WTC11 (cell line): Measurements from ENCODE around the gene TWIST1. TPM values are rescaled to one million over a fixed set of nuclear protein-coding genes. Genes with fewer than 3 reads are reported as not detected.

Source experiments
- ATAC-seq: fragments of 200-7000 bp; cut with Tn5 transposase; 2 replicates; pipeline ENCODE4 v1.10.0; 2021; ENCODE audit warnings: mild to moderate bottlenecking, moderate library complexity
- CTCF ChIA-PET: fragments of 300-600 bp; sonication (Branson Sonifier 250); formaldehyde crosslinking; loops from one replicate; lab custom pipeline; 2021; ENCODE audit warnings: antibody characterized with exemption; lab: Charles Lee
- POLR2A ChIA-PET: fragments of 350-600 bp; sonication (Branson Sonifier 250); formaldehyde crosslinking; loops from one replicate; lab custom pipeline; 2021; ENCODE audit warnings: antibody characterized with exemption; lab: Charles Lee
- DNase-seq: peaks from one replicate; pipeline ENCODE4 v3.0.0; 2021; ENCODE audit warnings: low spot score
- H3K27ac Mint-ChIP-seq: 2 replicates; pipeline ENCODE4 v1.8.0; 2021; ENCODE audit warnings: mixed read lengths
- H3K27me3 Mint-ChIP-seq: 2 replicates; pipeline ENCODE4 v1.8.0; 2021; ENCODE audit warnings: low read depth, mild to moderate bottlenecking, moderate library complexity, mixed read lengths
- H3K36me3 Mint-ChIP-seq: 2 replicates; pipeline ENCODE4 v1.8.0; 2021; ENCODE audit warnings: mixed read lengths
- H3K4me1 Mint-ChIP-seq: 2 replicates; pipeline ENCODE4 v1.8.0; 2022; ENCODE audit warnings: mixed read lengths
- H3K4me3 Mint-ChIP-seq: 2 replicates; pipeline ENCODE4 v1.8.0; 2021; ENCODE audit warnings: mild to moderate bottlenecking, moderate library complexity, mixed read lengths
- H3K9me3 Mint-ChIP-seq: 2 replicates; pipeline ENCODE4 v1.8.0; 2021; ENCODE audit warnings: mixed read lengths
- EMX1 ChIP-seq: fragments of 250-450 bp; sonication (Bioruptor Pico); IDR thresholded peaks from 2 replicates; pipeline ENCODE4 v1.8.0; 2021; ENCODE audit warnings: mild to moderate bottlenecking
- KAT7 ChIP-seq: sonication (generic); formaldehyde crosslinking; IDR thresholded peaks from 2 replicates; pipeline ENCODE4 v1.8.1; 2023; ENCODE audit warnings: missing genetic modification reagents, mild to moderate bottlenecking, borderline replicate concordance
- MXD4 ChIP-seq: fragments of 250-450 bp; sonication (Bioruptor Pico); IDR thresholded peaks from 2 replicates; pipeline ENCODE4 v1.8.0; 2021; ENCODE audit warnings: mild to moderate bottlenecking, moderate library complexity, borderline replicate concordance
- TP53 ChIP-seq: sonication (generic); formaldehyde crosslinking; IDR thresholded peaks from 2 replicates; pipeline ENCODE4 v1.8.1; 2023; ENCODE audit warnings: mild to moderate bottlenecking, missing genetic modification reagents
- ZNF263 ChIP-seq: sonication (generic); formaldehyde crosslinking; IDR thresholded peaks from 2 replicates; pipeline ENCODE4 v1.8.1; 2022; ENCODE audit warnings: low read depth, mild to moderate bottlenecking, moderate library complexity, missing genetic modification reagents
- ZNF317 ChIP-seq: sonication (generic); formaldehyde crosslinking; IDR thresholded peaks from 2 replicates; pipeline ENCODE4 v1.8.1; 2023; ENCODE audit warnings: low read depth, mild to moderate bottlenecking, moderate library complexity, missing genetic modification reagents, borderline replicate concordance
- total RNA-seq: library from RNA; stranded (reverse); gene quantifications from 3 replicates; pipeline ENCODE4 v1.2.3, GENCODE V29; 2021
- TF ChIP-seq, protein P1 (sequence below): sonication (generic); formaldehyde crosslinking; IDR thresholded peaks from 2 replicates; pipeline ENCODE4 v1.8.1; 2023; ENCODE audit warnings: mild to moderate bottlenecking, missing genetic modification reagents
- TF ChIP-seq, protein P2 (sequence below): sonication (generic); formaldehyde crosslinking; IDR thresholded peaks from 2 replicates; pipeline ENCODE4 v1.8.1; 2023; ENCODE audit warnings: mild to moderate bottlenecking, missing genetic modification reagents, moderate library complexity
- TF ChIP-seq, protein P3 (sequence below): sonication (generic); formaldehyde crosslinking; IDR thresholded peaks from 2 replicates; pipeline ENCODE4 v1.8.0; 2023; ENCODE audit warnings: missing genetic modification reagents
- TF ChIP-seq, protein P4 (sequence below): sonication (generic); formaldehyde crosslinking; IDR thresholded peaks from 2 replicates; pipeline ENCODE4 v1.8.1; 2023; ENCODE audit warnings: mild to moderate bottlenecking, missing genetic modification reagents, moderate library complexity
- TF ChIP-seq, protein P5 (sequence below): sonication (generic); formaldehyde crosslinking; IDR thresholded peaks from 2 replicates; pipeline ENCODE4 v1.8.0; 2022; ENCODE audit warnings: missing genetic modification reagents
- TF ChIP-seq, protein P6 (sequence below): fragments of 200-600 bp; IDR thresholded peaks from 2 replicates; pipeline ENCODE4 v1.8.0; 2022; ENCODE audit warnings: antibody characterized with exemption
- TF ChIP-seq, protein P7 (sequence below): sonication (generic); formaldehyde crosslinking; IDR thresholded peaks from 2 replicates; pipeline ENCODE4 v1.8.1; 2022; ENCODE audit warnings: mild to moderate bottlenecking, missing genetic modification reagents, moderate library complexity, borderline replicate concordance
- TF ChIP-seq, protein P8 (sequence below): fragments of 250-450 bp; sonication (Bioruptor Pico); conservative IDR thresholded peaks from 2 replicates; pipeline ENCODE4 v1.9.0; 2021; ENCODE audit warnings: mild to moderate bottlenecking

Gene TWIST1
- total RNA-seq, 1 experiment from 2014 or later = not detected

DNA sequence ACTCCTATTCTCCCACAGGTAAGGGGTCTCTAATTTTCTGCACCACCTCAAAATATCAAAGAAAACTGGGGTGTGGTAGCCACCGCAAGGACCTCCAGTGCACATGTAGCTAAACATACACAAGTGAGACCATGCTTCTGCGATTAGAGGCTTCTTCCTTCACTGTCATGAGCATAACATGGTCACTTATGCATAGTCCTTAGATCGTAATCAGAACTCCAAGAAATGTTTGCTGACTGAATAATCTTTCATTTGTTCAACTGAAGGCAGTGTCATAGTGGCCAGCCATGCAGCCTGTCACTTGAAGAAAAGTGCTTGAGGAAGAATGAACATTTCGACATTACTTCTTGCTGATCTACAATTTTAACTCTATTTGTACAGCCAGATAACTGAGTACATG lies 14.6 kb downstream of the TWIST1 start (continued):
- TF ChIP-seq, protein P1, sequence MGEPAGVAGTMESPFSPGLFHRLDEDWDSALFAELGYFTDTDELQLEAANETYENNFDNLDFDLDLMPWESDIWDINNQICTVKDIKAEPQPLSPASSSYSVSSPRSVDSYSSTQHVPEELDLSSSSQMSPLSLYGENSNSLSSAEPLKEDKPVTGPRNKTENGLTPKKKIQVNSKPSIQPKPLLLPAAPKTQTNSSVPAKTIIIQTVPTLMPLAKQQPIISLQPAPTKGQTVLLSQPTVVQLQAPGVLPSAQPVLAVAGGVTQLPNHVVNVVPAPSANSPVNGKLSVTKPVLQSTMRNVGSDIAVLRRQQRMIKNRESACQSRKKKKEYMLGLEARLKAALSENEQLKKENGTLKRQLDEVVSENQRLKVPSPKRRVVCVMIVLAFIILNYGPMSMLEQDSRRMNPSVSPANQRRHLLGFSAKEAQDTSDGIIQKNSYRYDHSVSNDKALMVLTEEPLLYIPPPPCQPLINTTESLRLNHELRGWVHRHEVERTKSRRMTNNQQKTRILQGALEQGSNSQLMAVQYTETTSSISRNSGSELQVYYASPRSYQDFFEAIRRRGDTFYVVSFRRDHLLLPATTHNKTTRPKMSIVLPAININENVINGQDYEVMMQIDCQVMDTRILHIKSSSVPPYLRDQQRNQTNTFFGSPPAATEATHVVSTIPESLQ = no peak
- TF ChIP-seq TP53 (CRISPR knock-in tag) = no peak
- no peak for TF ChIP-seq EMX1 (CRISPR knock-in tag)
- TF ChIP-seq, protein P2, sequence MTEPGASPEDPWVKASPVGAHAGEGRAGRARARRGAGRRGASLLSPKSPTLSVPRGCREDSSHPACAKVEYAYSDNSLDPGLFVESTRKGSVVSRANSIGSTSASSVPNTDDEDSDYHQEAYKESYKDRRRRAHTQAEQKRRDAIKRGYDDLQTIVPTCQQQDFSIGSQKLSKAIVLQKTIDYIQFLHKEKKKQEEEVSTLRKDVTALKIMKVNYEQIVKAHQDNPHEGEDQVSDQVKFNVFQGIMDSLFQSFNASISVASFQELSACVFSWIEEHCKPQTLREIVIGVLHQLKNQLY = no peak
- TF ChIP-seq, protein P3, sequence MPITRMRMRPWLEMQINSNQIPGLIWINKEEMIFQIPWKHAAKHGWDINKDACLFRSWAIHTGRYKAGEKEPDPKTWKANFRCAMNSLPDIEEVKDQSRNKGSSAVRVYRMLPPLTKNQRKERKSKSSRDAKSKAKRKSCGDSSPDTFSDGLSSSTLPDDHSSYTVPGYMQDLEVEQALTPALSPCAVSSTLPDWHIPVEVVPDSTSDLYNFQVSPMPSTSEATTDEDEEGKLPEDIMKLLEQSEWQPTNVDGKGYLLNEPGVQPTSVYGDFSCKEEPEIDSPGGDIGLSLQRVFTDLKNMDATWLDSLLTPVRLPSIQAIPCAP (CRISPR knock-in tag) = no peak
- TF ChIP-seq ZNF263 (CRISPR knock-in tag) = no peak
- no peak for TF ChIP-seq KAT7
- TF ChIP-seq, protein P4, sequence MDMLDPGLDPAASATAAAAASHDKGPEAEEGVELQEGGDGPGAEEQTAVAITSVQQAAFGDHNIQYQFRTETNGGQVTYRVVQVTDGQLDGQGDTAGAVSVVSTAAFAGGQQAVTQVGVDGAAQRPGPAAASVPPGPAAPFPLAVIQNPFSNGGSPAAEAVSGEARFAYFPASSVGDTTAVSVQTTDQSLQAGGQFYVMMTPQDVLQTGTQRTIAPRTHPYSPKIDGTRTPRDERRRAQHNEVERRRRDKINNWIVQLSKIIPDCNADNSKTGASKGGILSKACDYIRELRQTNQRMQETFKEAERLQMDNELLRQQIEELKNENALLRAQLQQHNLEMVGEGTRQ = no peak
- TF ChIP-seq MXD4 (CRISPR knock-in tag) = no peak
- no peak for TF ChIP-seq ZNF317 (CRISPR knock-in tag)

DNA sequence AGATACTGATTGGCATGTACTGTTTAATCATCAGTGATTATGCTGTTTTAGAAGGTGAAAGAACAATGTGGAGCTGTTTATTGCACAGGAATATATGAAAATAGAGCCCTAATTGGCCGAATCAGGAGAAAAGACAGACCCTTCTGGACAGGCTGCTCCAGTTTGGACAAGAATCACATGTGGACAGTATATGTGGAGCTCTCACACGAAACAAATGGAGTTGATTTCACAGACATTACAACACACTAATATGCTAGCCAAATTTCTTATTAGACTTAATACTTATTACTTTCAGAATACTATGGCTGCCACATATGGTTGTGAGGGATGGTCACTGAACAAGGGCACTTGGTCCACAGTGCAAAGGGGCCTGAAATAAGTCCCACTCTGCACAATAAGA lies 15.5 kb downstream of the TWIST1 start:
- H3K4me1 Mint-ChIP-seq = peaks cover 35% of the 10 kb centered on the region
- DNase-seq = no peak
- H3K4me3 Mint-ChIP-seq = no peak overlapping the region
- H3K27ac Mint-ChIP-seq = no peak overlapping the region
- H3K27me3 Mint-ChIP-seq = peaks cover 64% of the 10 kb centered on the region
- no peak for ATAC-seq
- TF ChIP-seq, protein P5, sequence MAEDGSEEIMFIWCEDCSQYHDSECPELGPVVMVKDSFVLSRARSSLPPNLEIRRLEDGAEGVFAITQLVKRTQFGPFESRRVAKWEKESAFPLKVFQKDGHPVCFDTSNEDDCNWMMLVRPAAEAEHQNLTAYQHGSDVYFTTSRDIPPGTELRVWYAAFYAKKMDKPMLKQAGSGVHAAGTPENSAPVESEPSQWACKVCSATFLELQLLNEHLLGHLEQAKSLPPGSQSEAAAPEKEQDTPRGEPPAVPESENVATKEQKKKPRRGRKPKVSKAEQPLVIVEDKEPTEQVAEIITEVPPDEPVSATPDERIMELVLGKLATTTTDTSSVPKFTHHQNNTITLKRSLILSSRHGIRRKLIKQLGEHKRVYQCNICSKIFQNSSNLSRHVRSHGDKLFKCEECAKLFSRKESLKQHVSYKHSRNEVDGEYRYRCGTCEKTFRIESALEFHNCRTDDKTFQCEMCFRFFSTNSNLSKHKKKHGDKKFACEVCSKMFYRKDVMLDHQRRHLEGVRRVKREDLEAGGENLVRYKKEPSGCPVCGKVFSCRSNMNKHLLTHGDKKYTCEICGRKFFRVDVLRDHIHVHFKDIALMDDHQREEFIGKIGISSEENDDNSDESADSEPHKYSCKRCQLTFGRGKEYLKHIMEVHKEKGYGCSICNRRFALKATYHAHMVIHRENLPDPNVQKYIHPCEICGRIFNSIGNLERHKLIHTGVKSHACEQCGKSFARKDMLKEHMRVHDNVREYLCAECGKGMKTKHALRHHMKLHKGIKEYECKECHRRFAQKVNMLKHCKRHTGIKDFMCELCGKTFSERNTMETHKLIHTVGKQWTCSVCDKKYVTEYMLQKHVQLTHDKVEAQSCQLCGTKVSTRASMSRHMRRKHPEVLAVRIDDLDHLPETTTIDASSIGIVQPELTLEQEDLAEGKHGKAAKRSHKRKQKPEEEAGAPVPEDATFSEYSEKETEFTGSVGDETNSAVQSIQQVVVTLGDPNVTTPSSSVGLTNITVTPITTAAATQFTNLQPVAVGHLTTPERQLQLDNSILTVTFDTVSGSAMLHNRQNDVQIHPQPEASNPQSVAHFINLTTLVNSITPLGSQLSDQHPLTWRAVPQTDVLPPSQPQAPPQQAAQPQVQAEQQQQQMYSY (CRISPR knock-in tag) = no peak
- H3K9me3 Mint-ChIP-seq = no peaks in the 10 kb centered on the region
- ChIA-PET CTCF (no interaction called here), POLR2A (no interaction called here)
- no peaks in the 10 kb centered on the region for H3K36me3 Mint-ChIP-seq

DNA sequence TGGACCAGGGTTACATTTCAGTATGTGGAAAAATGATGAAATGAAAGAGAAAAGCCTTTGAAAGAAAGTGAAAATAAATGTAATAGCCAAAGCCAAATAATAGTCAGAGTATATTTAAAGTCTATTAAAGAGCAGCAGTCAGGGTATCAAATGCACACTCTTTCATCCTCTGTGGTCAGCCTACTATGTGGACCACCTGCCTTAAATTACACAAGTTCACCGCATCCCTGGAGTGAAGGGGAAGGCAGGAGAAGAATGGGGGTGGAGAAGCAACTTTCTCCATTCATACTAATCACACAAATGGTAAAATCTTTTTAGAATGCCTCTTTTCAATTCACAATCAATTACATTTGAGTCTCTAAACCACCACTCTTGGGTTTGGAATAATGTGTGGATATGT lies 16.0 kb downstream of the TWIST1 start:
- ChIA-PET POLR2A (no interaction called here), CTCF (no interaction called here)
- no peak for DNase-seq
- Mint-ChIP-seq H3K27ac (no peak overlapping the region), H3K9me3 (no peaks in the 10 kb centered on the region), H3K4me1 (peaks cover 32% of the 10 kb centered on the region), H3K27me3 (peaks cover 60% of the 10 kb centered on the region), H3K36me3 (no peaks in the 10 kb centered on the region), H3K4me3 (no peak overlapping the region)
- no peak for ATAC-seq
- TF ChIP-seq, protein P6, sequence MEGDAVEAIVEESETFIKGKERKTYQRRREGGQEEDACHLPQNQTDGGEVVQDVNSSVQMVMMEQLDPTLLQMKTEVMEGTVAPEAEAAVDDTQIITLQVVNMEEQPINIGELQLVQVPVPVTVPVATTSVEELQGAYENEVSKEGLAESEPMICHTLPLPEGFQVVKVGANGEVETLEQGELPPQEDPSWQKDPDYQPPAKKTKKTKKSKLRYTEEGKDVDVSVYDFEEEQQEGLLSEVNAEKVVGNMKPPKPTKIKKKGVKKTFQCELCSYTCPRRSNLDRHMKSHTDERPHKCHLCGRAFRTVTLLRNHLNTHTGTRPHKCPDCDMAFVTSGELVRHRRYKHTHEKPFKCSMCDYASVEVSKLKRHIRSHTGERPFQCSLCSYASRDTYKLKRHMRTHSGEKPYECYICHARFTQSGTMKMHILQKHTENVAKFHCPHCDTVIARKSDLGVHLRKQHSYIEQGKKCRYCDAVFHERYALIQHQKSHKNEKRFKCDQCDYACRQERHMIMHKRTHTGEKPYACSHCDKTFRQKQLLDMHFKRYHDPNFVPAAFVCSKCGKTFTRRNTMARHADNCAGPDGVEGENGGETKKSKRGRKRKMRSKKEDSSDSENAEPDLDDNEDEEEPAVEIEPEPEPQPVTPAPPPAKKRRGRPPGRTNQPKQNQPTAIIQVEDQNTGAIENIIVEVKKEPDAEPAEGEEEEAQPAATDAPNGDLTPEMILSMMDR = no peak
- TF ChIP-seq, protein P4 = no peak
- TF ChIP-seq, protein P7, sequence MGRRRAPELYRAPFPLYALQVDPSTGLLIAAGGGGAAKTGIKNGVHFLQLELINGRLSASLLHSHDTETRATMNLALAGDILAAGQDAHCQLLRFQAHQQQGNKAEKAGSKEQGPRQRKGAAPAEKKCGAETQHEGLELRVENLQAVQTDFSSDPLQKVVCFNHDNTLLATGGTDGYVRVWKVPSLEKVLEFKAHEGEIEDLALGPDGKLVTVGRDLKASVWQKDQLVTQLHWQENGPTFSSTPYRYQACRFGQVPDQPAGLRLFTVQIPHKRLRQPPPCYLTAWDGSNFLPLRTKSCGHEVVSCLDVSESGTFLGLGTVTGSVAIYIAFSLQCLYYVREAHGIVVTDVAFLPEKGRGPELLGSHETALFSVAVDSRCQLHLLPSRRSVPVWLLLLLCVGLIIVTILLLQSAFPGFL = no peak
- TF ChIP-seq, protein P8, sequence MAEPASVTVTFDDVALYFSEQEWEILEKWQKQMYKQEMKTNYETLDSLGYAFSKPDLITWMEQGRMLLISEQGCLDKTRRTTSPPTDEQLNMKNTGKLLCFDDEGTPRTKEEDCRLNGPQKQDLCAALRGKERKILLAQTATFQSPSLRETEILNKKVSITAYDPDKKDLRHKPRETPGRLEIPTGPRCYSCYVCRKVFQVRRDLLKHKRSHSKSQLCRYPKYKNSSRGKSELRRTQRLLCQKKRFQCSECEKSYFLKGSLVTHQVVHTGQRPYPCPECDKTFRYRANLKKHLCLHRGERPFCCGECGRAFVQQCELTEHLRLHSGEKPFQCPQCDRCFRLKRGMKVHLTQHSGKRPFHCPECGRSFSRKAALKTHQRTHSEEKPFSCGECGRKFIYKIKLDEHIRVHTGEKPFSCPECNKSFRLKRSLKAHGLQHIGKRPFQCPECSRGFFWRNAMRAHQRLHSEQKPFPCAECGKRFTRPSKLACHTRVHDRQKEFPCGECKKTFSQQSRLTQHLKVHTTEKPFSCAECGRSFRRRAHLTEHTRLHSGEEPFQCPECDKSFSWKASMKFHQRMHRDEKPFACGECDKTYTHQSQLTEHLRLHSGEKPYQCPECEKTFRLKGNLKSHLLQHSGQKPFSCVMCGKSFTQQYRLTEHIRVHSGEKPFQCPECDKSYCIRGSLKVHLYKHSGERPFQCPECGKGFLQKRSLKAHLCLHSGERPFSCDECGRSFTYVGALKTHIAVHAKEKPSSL (CRISPR knock-in tag) = no peak
